Ishikawa (cell line): Measurements from ENCODE around the gene CDK1.
A peak's percentile ranks its signal among the peaks of the same experiment; 100 is the strongest.

Source experiments
- CEBPB ChIP-seq: IDR thresholded peaks from 2 replicates; pipeline ENCODE4 v1.6.1; 2012
- CREB1 ChIP-seq: IDR thresholded peaks from 2 replicates; pipeline ENCODE4 v1.6.1; 2012; ENCODE audit warnings: low read depth
- EGR1 ChIP-seq: IDR thresholded peaks from 2 replicates; pipeline ENCODE4 v1.6.1; 2012
- EP300 ChIP-seq: IDR thresholded peaks from 2 replicates; pipeline ENCODE4 v1.6.1; 2012; ENCODE audit warnings: borderline replicate concordance
- FOXM1 ChIP-seq: IDR thresholded peaks from 2 replicates; pipeline ENCODE4 v1.6.1; 2012; ENCODE audit warnings: low read depth, borderline replicate concordance
- NFIC ChIP-seq: IDR thresholded peaks from 2 replicates; pipeline ENCODE4 v1.6.1; 2012
- RAD21 ChIP-seq: IDR thresholded peaks from 2 replicates; pipeline ENCODE4 v1.6.1; 2012; ENCODE audit warnings: low read depth
- TAF1 ChIP-seq: IDR thresholded peaks from 2 replicates; pipeline ENCODE4 v1.6.1; 2012; ENCODE audit warnings: low read depth, mild to moderate bottlenecking
- TCF12 ChIP-seq: IDR thresholded peaks from 2 replicates; pipeline ENCODE4 v1.6.1; 2012; ENCODE audit warnings: low read depth
- TEAD4 ChIP-seq: IDR thresholded peaks from 2 replicates; pipeline ENCODE4 v1.6.1; 2012
- YY1 ChIP-seq: IDR thresholded peaks from 2 replicates; pipeline ENCODE4 v1.6.1; 2012; ENCODE audit warnings: low read depth
- ZBTB7A ChIP-seq: IDR thresholded peaks from 2 replicates; pipeline ENCODE4 v1.6.1; 2012; ENCODE audit warnings: low read depth
- TF ChIP-seq, protein P1 (sequence below): IDR thresholded peaks from 2 replicates; pipeline ENCODE4 v1.6.1; 2012
- TF ChIP-seq, protein P2 (sequence below): IDR thresholded peaks from 2 replicates; pipeline ENCODE4 v1.6.1; 2012
- TF ChIP-seq, protein P3 (sequence below): IDR thresholded peaks from 2 replicates; pipeline ENCODE4 v1.6.1; 2012; ENCODE audit warnings: low read depth, mild to moderate bottlenecking

Gene CDK1

DNA sequence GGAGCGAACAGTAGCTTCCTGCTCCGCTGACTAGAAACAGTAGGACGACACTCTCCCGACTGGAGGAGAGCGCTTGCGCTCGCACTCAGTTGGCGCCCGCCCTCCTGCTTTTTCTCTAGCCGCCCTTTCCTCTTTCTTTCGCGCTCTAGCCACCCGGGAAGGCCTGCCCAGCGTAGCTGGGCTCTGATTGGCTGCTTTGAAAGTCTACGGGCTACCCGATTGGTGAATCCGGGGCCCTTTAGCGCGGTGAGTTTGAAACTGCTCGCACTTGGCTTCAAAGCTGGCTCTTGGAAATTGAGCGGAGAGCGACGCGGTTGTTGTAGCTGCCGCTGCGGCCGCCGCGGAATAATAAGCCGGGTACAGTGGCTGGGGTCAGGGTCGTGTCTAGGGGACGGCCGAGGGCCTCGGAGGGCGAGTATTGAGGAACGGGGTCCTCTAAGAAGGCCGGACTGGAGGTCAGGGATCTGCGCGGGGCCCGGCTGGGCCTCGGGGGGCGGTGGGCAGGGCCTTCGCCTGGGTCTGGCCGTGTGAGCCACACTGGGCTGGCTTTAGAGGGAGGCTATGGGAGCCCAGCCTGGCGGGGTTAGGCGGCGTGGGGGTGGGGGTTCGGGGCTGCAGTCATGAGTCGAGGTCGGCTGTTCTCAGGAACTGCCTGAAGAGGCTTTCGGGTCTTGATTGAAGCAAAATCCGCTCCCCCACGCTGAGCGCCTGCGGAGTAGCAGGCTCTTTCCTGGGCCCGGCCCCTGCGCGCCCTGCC lies at the start of gene CDK1:
TSS of gene CDK1 (plus strand) at position 265 of the 757 bp plus-strand sequence. CDS start 1,688 bp downstream, outside the sequence.
- TF ChIP-seq, protein P1, sequence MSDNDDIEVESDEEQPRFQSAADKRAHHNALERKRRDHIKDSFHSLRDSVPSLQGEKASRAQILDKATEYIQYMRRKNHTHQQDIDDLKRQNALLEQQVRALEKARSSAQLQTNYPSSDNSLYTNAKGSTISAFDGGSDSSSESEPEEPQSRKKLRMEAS, result peak; percentile 12
- TF ChIP-seq ZBTB7A (no peak), NFIC (0 out of 2 replicates have a peak, but pooled peaks have one; percentile 7), TAF1 (peak; percentile 86), FOXM1 (peak; percentile 100), CREB1 (peak; percentile 15; the same call in 1 of the 2 replicates), CEBPB (no peak)
- TF ChIP-seq, protein P2, sequence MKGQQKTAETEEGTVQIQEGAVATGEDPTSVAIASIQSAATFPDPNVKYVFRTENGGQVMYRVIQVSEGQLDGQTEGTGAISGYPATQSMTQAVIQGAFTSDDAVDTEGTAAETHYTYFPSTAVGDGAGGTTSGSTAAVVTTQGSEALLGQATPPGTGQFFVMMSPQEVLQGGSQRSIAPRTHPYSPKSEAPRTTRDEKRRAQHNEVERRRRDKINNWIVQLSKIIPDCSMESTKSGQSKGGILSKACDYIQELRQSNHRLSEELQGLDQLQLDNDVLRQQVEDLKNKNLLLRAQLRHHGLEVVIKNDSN, result no peak

DNA sequence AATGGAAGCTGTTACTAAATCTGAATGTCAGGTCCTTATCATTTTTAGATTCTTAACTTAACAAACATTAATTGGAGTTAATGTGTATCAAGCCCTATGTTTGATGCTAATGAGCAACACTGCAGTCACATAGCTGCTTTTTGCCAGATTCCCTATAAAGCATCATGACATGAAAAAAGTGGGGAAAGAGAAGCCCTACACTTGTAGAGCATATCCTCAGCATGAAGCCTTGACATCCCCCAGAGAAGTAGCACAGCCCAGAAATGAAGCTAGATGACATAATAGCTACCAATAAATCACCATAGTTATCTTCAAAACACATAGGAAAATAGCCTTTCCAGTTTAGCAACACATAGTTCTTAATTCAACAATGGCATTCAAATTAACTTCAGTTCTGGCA lies 49.2 kb upstream of the CDK1 start:
- TF ChIP-seq, protein P1, result no peak
- TF ChIP-seq TEAD4 (no peak), CREB1 (no peak), RAD21 (no peak), TAF1 (no peak), TCF12 (no peak), CEBPB (no peak), NFIC (no peak), YY1 (no peak), EP300 (no peak), ZBTB7A (no peak), FOXM1 (no peak), EGR1 (no peak)
- TF ChIP-seq, protein P2, result no peak
- TF ChIP-seq, protein P3, sequence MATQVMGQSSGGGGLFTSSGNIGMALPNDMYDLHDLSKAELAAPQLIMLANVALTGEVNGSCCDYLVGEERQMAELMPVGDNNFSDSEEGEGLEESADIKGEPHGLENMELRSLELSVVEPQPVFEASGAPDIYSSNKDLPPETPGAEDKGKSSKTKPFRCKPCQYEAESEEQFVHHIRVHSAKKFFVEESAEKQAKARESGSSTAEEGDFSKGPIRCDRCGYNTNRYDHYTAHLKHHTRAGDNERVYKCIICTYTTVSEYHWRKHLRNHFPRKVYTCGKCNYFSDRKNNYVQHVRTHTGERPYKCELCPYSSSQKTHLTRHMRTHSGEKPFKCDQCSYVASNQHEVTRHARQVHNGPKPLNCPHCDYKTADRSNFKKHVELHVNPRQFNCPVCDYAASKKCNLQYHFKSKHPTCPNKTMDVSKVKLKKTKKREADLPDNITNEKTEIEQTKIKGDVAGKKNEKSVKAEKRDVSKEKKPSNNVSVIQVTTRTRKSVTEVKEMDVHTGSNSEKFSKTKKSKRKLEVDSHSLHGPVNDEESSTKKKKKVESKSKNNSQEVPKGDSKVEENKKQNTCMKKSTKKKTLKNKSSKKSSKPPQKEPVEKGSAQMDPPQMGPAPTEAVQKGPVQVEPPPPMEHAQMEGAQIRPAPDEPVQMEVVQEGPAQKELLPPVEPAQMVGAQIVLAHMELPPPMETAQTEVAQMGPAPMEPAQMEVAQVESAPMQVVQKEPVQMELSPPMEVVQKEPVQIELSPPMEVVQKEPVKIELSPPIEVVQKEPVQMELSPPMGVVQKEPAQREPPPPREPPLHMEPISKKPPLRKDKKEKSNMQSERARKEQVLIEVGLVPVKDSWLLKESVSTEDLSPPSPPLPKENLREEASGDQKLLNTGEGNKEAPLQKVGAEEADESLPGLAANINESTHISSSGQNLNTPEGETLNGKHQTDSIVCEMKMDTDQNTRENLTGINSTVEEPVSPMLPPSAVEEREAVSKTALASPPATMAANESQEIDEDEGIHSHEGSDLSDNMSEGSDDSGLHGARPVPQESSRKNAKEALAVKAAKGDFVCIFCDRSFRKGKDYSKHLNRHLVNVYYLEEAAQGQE, result no peak

DNA sequence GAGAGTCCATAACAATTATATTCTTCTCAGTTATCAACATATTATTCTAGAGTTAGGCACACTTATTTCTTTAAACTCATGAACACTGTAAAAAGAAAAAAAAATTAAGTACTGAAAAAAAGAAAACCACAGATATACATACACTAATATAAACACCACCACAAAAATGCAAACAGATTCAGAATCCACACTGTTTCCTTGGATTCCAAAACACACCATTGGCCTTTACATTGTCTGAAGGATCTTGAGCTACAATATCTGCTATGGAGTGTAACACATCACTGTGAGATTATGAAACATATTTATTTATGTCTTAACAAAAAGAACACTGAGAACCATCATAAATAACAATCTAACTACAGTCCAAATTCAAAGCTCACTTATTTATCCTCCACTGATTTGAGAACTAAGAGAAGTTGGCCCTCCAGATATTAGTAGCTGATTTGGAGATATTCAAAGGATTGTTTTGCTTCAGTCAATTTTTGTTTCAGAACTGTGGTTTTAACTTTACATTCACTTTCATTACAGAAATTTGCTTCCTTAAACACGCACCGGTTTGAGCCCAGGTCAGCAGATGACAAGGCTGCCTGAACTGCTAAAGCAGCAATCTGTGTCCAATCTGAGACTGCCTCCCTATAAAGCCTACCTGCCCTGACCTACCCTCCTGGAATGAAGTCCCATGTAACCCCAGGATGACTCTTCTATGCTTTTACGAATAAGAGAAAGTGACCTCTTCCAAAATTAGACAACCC lies 47.0 kb upstream of the CDK1 start:
- TF ChIP-seq TAF1 (no peak), TCF12 (no peak), ZBTB7A (no peak), CREB1 (no peak), RAD21 (no peak), CEBPB (no peak), FOXM1 (no peak), EGR1 (no peak), NFIC (no peak), TEAD4 (no peak), YY1 (no peak), EP300 (no peak)
- TF ChIP-seq, protein P2, result no peak
- TF ChIP-seq, protein P1, result no peak
- TF ChIP-seq, protein P3, result no peak

DNA sequence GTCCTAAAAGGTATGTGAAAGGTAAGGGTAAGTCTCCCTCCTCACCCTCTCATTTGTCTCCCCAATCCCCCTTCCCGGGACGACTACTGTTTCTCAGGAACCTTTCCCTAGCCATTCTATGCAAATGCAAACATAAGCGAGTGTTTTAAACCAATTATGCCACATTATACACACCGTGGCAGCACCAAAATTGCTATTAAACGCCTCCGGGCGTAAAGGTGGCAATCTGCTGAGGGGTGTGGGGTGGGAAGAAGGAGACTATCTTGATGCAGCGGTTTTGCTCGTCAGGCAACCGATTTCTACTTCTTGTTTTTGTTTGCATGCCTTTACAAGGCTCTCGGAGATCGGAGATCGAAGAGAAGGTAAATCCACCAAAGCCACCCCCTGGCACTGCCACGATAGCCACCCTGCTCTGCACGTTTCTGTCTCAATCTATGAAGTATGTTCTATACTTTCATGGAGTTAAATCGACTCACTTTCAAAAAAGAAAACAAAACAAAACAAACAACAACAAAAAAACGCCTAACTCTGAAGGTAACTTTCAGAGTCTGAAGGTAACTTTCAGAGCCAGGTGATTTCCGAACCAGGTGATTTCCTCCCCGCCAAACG lies 46.0 kb upstream of the CDK1 start:
- no peak for TF ChIP-seq NFIC
- TF ChIP-seq, protein P2, result no peak
- TF ChIP-seq EGR1, result no peak
- TF ChIP-seq RAD21, result no peak
- TF ChIP-seq YY1, result no peak
- TF ChIP-seq TCF12, result no peak
- TF ChIP-seq CEBPB, result no peak
- TF ChIP-seq, protein P1, result no peak
- TF ChIP-seq ZBTB7A, result no peak
- no peak for TF ChIP-seq TAF1
- TF ChIP-seq CREB1, result no peak
- TF ChIP-seq FOXM1, result no peak
- TF ChIP-seq TEAD4, result no peak
- TF ChIP-seq, protein P3, result no peak
